ENCODE measurements around the gene DNAJB6. TPM values are rescaled to one million over a fixed set of nuclear protein-coding genes. Genes with fewer than 3 reads are reported as not detected.

Gene DNAJB6
- total RNA-seq, 1 experiment from 2014 or later, result 82.5 TPM

- no peak overlapping the region for H3K4me2 ChIP-seq (ENCODE audit: low read length)
- ChIA-PET POLR2A (no interaction called here), RAD21 (ENCODE audit: low non-redundant PET in 1 of 2, low total read pairs in 2 of 2, uncharacterized antibody in 2 of 2, unreplicated experiment in 2 of 2) (no interaction called here), CTCF (no interaction called here)
- no peaks in the 10 kb centered on the region for H3K79me2 ChIP-seq (ENCODE audit: insufficient read depth, low read length)
- intact Hi-C loops (cut with micrococcal nuclease), result no loop called here
- no peak overlapping the region for H3K4me3 ChIP-seq (replicated peaks in 1 of 2; ENCODE audit: low read depth in 1 of 2, low read length in 2 of 2)
- DNase-seq (ENCODE audit: low read depth, low spot score), result no peak
- BruUV-seq (replicated peaks), result no TSS peak
- no peak overlapping the region for H3K27ac ChIP-seq (ENCODE audit: low read depth, low read length)
- no peaks in the 10 kb centered on the region for H3K36me3 ChIP-seq (ENCODE audit: control insufficient read depth in 1 of 2, insufficient read depth in 2 of 2, low read length in 2 of 2)
- H3K4me1 ChIP-seq (ENCODE audit: control insufficient read depth in 1 of 2, insufficient read depth in 2 of 2, low read length in 2 of 2), result 0 out of 4 replicates have a peak, but pooled peaks cover 0 to 3% of the 10 kb centered on the region in 2 experiments
- no peaks in the 10 kb centered on the region for H3K9me2 ChIP-seq (ENCODE audit: insufficient read depth)
- no peak overlapping the region for H2AFZ ChIP-seq (ENCODE audit: low read depth, low read length, poor library complexity, severe bottlenecking)
- TF ChIP-seq POLR2AphosphoS5 (IDR thresholded peaks at IDR 0.05; ENCODE audit: low read depth, low read length), result no peak
- 0 out of 2 replicates have a peak, but pooled peaks cover 6% of the 10 kb centered on the region for H3K27me3 ChIP-seq (ENCODE audit: insufficient read depth, low read length)
- H3K9ac ChIP-seq (ENCODE audit: low read length), result no peak overlapping the region
- ATAC-seq, result no peak
- H3K9me3 ChIP-seq (ENCODE audit: control insufficient read depth in 1 of 2, insufficient read depth in 1 of 2, low read depth in 1 of 2, low read length in 2 of 2), result no peaks in the 10 kb centered on the region
- no peaks in the 10 kb centered on the region for H4K20me1 ChIP-seq (ENCODE audit: insufficient read depth)
Measured at GRCh38 chr7:157463245-157463644, 126.4 kb downstream of the DNAJB6 start.

- ChIA-PET RAD21 (ENCODE audit: low non-redundant PET in 1 of 2, low total read pairs in 2 of 2, uncharacterized antibody in 2 of 2, unreplicated experiment in 2 of 2) (no interaction called here), POLR2A (no interaction called here), CTCF (interaction anchor here (0.6 kb wide), 1 partner anchor 10 kb away, joined by 3 read pairs; no protein-coding TSS in a partner anchor)
- no peak for DNase-seq (ENCODE audit: low read depth, low spot score)
- no peaks in the 10 kb centered on the region for H3K36me3 ChIP-seq (ENCODE audit: control insufficient read depth in 1 of 2, insufficient read depth in 2 of 2, low read length in 2 of 2)
- 0 out of 2 replicates have a peak, but pooled peaks cover 6% of the 10 kb centered on the region for H3K27me3 ChIP-seq (ENCODE audit: insufficient read depth, low read length)
- 0 out of 4 replicates have a peak, but pooled peaks cover 0 to 3% of the 10 kb centered on the region in 2 experiments for H3K4me1 ChIP-seq (ENCODE audit: control insufficient read depth in 1 of 2, insufficient read depth in 2 of 2, low read length in 2 of 2)
- BruUV-seq (replicated peaks), result no TSS peak
- no peak overlapping the region for H2AFZ ChIP-seq (ENCODE audit: low read depth, low read length, poor library complexity, severe bottlenecking)
- no peaks in the 10 kb centered on the region for H3K9me2 ChIP-seq (ENCODE audit: insufficient read depth)
- no peak overlapping the region for H3K4me2 ChIP-seq (ENCODE audit: low read length)
- intact Hi-C loops (cut with micrococcal nuclease), result no loop called here
- H3K4me3 ChIP-seq (replicated peaks in 1 of 2; ENCODE audit: low read depth in 1 of 2, low read length in 2 of 2), result no peak overlapping the region
- H3K27ac ChIP-seq (ENCODE audit: low read depth, low read length), result no peak overlapping the region
- TF ChIP-seq, protein P1, sequence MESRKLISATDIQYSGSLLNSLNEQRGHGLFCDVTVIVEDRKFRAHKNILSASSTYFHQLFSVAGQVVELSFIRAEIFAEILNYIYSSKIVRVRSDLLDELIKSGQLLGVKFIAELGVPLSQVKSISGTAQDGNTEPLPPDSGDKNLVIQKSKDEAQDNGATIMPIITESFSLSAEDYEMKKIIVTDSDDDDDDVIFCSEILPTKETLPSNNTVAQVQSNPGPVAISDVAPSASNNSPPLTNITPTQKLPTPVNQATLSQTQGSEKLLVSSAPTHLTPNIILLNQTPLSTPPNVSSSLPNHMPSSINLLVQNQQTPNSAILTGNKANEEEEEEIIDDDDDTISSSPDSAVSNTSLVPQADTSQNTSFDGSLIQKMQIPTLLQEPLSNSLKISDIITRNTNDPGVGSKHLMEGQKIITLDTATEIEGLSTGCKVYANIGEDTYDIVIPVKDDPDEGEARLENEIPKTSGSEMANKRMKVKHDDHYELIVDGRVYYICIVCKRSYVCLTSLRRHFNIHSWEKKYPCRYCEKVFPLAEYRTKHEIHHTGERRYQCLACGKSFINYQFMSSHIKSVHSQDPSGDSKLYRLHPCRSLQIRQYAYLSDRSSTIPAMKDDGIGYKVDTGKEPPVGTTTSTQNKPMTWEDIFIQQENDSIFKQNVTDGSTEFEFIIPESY (IDR thresholded peaks at IDR 0.05; ENCODE audit: extremely low read depth, insufficient replicate concordance, low read length), result no peak
- TF ChIP-seq EZH2 (IDR thresholded peaks at IDR 0.05), result no peak
- TF ChIP-seq SRF (IDR thresholded peaks at IDR 0.05; ENCODE audit: low read depth), result no peak
- TF ChIP-seq FOSL1 (IDR thresholded peaks at IDR 0.05; ENCODE audit: low read depth), result no peak
- TF ChIP-seq CEBPB (IDR thresholded peaks at IDR 0.05; ENCODE audit: low read depth), result no peak
- TF ChIP-seq MAX (IDR thresholded peaks at IDR 0.05), result no peak
- no peak for TF ChIP-seq ZNF274 (IDR thresholded peaks at IDR 0.05; ENCODE audit: low read depth, low read length)
- no peak for TF ChIP-seq ZFX (IDR thresholded peaks at IDR 0.05)
- TF ChIP-seq SP1 (IDR thresholded peaks at IDR 0.05; ENCODE audit: low read depth), result no peak
- TF ChIP-seq POLR2A (IDR thresholded peaks at IDR 0.05; ENCODE audit: borderline replicate concordance, extremely low read depth, insufficient read depth, insufficient read length), result no peak
- TF ChIP-seq, protein P2, sequence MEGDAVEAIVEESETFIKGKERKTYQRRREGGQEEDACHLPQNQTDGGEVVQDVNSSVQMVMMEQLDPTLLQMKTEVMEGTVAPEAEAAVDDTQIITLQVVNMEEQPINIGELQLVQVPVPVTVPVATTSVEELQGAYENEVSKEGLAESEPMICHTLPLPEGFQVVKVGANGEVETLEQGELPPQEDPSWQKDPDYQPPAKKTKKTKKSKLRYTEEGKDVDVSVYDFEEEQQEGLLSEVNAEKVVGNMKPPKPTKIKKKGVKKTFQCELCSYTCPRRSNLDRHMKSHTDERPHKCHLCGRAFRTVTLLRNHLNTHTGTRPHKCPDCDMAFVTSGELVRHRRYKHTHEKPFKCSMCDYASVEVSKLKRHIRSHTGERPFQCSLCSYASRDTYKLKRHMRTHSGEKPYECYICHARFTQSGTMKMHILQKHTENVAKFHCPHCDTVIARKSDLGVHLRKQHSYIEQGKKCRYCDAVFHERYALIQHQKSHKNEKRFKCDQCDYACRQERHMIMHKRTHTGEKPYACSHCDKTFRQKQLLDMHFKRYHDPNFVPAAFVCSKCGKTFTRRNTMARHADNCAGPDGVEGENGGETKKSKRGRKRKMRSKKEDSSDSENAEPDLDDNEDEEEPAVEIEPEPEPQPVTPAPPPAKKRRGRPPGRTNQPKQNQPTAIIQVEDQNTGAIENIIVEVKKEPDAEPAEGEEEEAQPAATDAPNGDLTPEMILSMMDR (IDR thresholded peaks at IDR 0.05 in 2 of 3, conservative IDR thresholded peaks at IDR 0.05 in 1 of 3; ENCODE audit: borderline replicate concordance in 1 of 3, insufficient read depth in 1 of 3, low read depth in 2 of 3, low read length in 2 of 3), result no peak
- TF ChIP-seq CBX3 (IDR thresholded peaks at IDR 0.05; ENCODE audit: low read depth), result no peak
- TF ChIP-seq POLR2AphosphoS5 (IDR thresholded peaks at IDR 0.05; ENCODE audit: low read depth, low read length), result no peak
- TF ChIP-seq ELF1 (IDR thresholded peaks at IDR 0.05; ENCODE audit: borderline replicate concordance, low read depth), result no peak
- TF ChIP-seq, protein P3, sequence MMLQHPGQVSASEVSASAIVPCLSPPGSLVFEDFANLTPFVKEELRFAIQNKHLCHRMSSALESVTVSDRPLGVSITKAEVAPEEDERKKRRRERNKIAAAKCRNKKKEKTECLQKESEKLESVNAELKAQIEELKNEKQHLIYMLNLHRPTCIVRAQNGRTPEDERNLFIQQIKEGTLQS (IDR thresholded peaks at IDR 0.05), result no peak
- ATAC-seq, result no peak
- no peaks in the 10 kb centered on the region for H3K79me2 ChIP-seq (ENCODE audit: insufficient read depth, low read length)
- no peaks in the 10 kb centered on the region for H4K20me1 ChIP-seq (ENCODE audit: insufficient read depth)
- no peaks in the 10 kb centered on the region for H3K9me3 ChIP-seq (ENCODE audit: control insufficient read depth in 1 of 2, insufficient read depth in 1 of 2, low read depth in 1 of 2, low read length in 2 of 2)
- H3K9ac ChIP-seq (ENCODE audit: low read length), result no peak overlapping the region
Measured at GRCh38 chr7:157464111-157464970, 127.5 kb downstream of the DNAJB6 start.
